Tibial nerve (tissue), 4 donors: Measurements from ENCODE around the gene CCDC57. TPM values are rescaled to one million over a fixed set of nuclear protein-coding genes. Genes with fewer than 3 reads are reported as not detected.

ENCODE experiments used
- DNase-seq, 2 donors: peaks; one replicate each; pipeline ENCODE4 v3.0.0-alpha.2; 2019; ENCODE audit warnings: low spot score in 2 of 2
- H3K27ac ChIP-seq, 4 donors: fragments of 200-600 bp; sonication (generic) in 3 of 4; one replicate each; pipeline ENCODE4 v1.5.1; 2017 to 2019; ENCODE audit warnings: mild to moderate bottlenecking in 1 of 4
- H3K27me3 ChIP-seq, 2 donors: fragments of 200-600 bp; sonication (generic) in 1 of 2; one replicate each; pipeline versions ENCODE4 v1.5.1 to v1.6.0; 2017 to 2019
- H3K36me3 ChIP-seq, 3 donors: fragments of 200-600 bp; sonication (generic); one replicate each; pipeline ENCODE4 v1.5.1; 2018 to 2019
- H3K4me1 ChIP-seq, 4 donors: fragments of 200-600 bp; sonication (generic) in 3 of 4; one replicate each; pipeline ENCODE4 v1.5.1; 2017 to 2019
- H3K4me3 ChIP-seq, 4 donors: fragments of 200-600 bp; sonication (generic) in 3 of 4; one replicate each; pipeline ENCODE4 v1.5.1; 2017 to 2019; ENCODE audit warnings: mild to moderate bottlenecking in 1 of 4, moderate library complexity in 1 of 4
- H3K9me3 ChIP-seq, 4 donors: fragments of 200-600 bp; sonication (generic) in 3 of 4; one replicate each; pipeline ENCODE4 v1.5.1; 2017 to 2019
- EP300 ChIP-seq, 2 donors: sonication (generic); formaldehyde crosslinking; IDR thresholded peaks; one replicate each; pipeline ENCODE4 v1.6.1; 2017; ENCODE audit warnings: antibody characterized with exemption in 2 of 2, mild to moderate bottlenecking in 1 of 2
- POLR2A ChIP-seq, 2 donors: fragments of 450-650 bp; IDR thresholded peaks; one replicate each; pipeline ENCODE4 v1.6.1; 2017; ENCODE audit warnings: antibody characterized with exemption in 2 of 2, mild to moderate bottlenecking in 2 of 2, moderate library complexity in 2 of 2
- WGBS, 2 donors: methylation state at CpG; one replicate each; pipeline ENCODE4 v1.1.5; 2018; 5-methylcytosine and 5-hydroxymethylcytosine counted together
- total RNA-seq, 4 donors: library from RNA; depleted of rRNA; stranded (reverse); fragments of >200 nt; gene quantifications; one replicate each; pipeline ENCODE4 v1.1.0, GENCODE V29; 2016
- TF ChIP-seq, protein P1 (sequence below), 5 experiments: fragments of 200-600 bp in 3 of 5; fragments of 450-650 bp in 2 of 5; sonication (generic) in 3 of 5; IDR thresholded peaks; one replicate each; pipeline ENCODE4 v1.5.1; 2016 to 2019; ENCODE audit warnings: antibody characterized with exemption in 5 of 5, mild to moderate bottlenecking in 3 of 5, moderate library complexity in 2 of 5

Gene CCDC57
- total RNA-seq, 4 donors from 2014 or later: 33.5 to 91.2 (median 47.9) TPM

DNA sequence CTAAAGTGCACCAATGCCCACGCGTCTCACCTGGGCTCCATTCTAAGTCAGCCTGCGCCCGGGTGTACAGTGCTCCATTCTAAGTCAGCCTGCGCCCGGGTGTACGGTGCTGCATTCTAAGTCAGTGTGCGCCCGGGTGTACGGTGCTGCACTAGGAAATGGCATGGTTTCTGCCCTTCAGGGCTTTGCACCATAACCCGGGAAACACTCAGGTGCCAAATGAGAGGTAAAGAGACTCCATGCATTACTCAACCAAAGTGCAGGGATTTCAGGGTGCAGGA lies 85.4 kb downstream of the CCDC57 start:
- Histone ChIP-seq H3K9me3 (no peaks in the 10 kb centered on the region), H3K4me3 (no peak overlapping the region), H3K27ac (peak overlapping the region in 1 of 4 donors; percentile 40), H3K4me1 (peaks cover 0 to 2% (median 0%) of the 10 kb centered on the region in 4 donors), H3K36me3 (peaks cover 0 to 50% (median 0%) of the 10 kb centered on the region in 3 donors), H3K27me3 (no peaks in the 10 kb centered on the region)
- 72 to 90% methylated on average over 11 of the region's 11 CpGs for WGBS, 2 donors
- TF ChIP-seq POLR2A (IDR thresholded peaks at IDR 0.05) (no peak), EP300 (IDR thresholded peaks at IDR 0.05) (no peak)
- TF ChIP-seq, protein P1, sequence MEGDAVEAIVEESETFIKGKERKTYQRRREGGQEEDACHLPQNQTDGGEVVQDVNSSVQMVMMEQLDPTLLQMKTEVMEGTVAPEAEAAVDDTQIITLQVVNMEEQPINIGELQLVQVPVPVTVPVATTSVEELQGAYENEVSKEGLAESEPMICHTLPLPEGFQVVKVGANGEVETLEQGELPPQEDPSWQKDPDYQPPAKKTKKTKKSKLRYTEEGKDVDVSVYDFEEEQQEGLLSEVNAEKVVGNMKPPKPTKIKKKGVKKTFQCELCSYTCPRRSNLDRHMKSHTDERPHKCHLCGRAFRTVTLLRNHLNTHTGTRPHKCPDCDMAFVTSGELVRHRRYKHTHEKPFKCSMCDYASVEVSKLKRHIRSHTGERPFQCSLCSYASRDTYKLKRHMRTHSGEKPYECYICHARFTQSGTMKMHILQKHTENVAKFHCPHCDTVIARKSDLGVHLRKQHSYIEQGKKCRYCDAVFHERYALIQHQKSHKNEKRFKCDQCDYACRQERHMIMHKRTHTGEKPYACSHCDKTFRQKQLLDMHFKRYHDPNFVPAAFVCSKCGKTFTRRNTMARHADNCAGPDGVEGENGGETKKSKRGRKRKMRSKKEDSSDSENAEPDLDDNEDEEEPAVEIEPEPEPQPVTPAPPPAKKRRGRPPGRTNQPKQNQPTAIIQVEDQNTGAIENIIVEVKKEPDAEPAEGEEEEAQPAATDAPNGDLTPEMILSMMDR (IDR thresholded peaks at IDR 0.05): no peak
- no peak for DNase-seq

DNA sequence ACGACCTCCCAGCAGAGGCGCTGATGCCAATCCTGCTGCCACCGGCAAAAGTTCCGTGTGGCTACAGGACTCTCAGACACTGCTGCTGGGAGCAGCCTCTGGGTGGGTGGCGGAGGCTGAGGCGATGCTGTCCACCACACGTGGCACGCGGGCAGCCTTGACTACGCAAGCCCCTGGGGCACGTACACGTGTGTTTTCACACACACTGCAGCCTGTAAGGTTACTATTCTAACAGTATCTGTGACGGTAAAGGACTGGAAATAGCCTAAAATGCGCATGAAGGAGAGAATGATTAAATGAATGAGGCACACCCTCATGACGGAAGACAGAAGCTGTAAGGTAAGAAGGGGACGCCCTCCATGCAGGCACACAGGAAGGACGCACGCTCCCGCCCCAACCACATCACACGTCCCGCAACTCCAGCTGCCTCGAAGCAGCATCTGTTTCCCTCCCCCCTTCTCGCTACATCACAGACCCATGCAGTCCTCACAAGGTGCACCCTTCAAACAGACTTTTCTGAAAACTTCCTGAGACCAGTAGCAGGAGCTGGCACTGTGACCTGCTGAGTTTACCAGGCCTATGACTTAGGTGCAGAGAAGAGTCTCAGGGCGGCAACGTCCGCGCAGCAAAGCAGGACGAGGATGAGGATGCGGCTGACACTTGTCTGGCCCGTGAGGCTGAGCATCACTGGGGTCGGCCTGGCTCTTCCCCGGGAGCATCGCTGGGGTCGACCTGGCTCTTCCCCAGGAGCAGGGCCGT lies 85.9 kb downstream of the CCDC57 start:
- no peaks in the 10 kb centered on the region for H3K9me3 ChIP-seq
- no peak for DNase-seq
- no peaks in the 10 kb centered on the region for H3K27me3 ChIP-seq
- no peak for TF ChIP-seq EP300 (IDR thresholded peaks at IDR 0.05)
- TF ChIP-seq, protein P1 (IDR thresholded peaks at IDR 0.05): no peak
- peak overlapping the region in 1 of 4 donors; percentile 40 for H3K27ac ChIP-seq
- peaks cover 0 to 7% (median 0%) of the 10 kb centered on the region in 4 donors for H3K4me1 ChIP-seq
- peaks cover 0 to 54% (median 0%) of the 10 kb centered on the region in 3 donors for H3K36me3 ChIP-seq
- H3K4me3 ChIP-seq: no peak overlapping the region
- WGBS, 2 donors: 80 to 88% methylated on average over 34 to 35 of the region's 35 CpGs

DNA sequence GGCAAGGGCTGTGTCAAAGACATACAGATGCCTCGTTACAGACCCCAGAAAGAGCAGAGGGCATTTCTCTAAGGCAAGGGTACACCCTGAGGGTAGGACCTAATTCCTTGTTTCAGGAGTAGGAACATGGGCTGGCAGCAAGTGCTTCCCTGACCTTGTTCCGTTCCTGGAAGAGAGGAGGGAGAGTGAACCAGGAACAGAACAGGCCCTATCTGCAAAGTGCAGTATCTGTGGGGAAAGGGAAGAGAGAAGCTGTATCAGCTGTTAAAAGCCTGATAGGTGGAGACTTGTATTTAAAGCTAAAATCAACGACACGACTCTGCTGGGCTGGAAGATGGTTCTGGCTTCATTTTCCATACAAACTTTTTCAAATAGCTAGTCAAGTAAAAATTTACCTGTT lies 88.5 kb downstream of the CCDC57 start:
- TF ChIP-seq EP300 (IDR thresholded peaks at IDR 0.05): no peak
- TF ChIP-seq POLR2A (IDR thresholded peaks at IDR 0.05): no peak
- TF ChIP-seq, protein P1 (IDR thresholded peaks at IDR 0.05): no peak
- no peaks in the 10 kb centered on the region for H3K27me3 ChIP-seq
- 83 to 89% methylated on average over 4 of the region's 4 CpGs for WGBS, 2 donors
- peaks cover 0 to 22% (median 9%) of the 10 kb centered on the region in 4 donors for H3K4me1 ChIP-seq
- peaks cover 0 to 54% (median 0%) of the 10 kb centered on the region in 3 donors for H3K36me3 ChIP-seq
- no peak for DNase-seq
- H3K9me3 ChIP-seq: no peaks in the 10 kb centered on the region
- H3K27ac ChIP-seq: no peak overlapping the region
- no peak overlapping the region for H3K4me3 ChIP-seq

DNA sequence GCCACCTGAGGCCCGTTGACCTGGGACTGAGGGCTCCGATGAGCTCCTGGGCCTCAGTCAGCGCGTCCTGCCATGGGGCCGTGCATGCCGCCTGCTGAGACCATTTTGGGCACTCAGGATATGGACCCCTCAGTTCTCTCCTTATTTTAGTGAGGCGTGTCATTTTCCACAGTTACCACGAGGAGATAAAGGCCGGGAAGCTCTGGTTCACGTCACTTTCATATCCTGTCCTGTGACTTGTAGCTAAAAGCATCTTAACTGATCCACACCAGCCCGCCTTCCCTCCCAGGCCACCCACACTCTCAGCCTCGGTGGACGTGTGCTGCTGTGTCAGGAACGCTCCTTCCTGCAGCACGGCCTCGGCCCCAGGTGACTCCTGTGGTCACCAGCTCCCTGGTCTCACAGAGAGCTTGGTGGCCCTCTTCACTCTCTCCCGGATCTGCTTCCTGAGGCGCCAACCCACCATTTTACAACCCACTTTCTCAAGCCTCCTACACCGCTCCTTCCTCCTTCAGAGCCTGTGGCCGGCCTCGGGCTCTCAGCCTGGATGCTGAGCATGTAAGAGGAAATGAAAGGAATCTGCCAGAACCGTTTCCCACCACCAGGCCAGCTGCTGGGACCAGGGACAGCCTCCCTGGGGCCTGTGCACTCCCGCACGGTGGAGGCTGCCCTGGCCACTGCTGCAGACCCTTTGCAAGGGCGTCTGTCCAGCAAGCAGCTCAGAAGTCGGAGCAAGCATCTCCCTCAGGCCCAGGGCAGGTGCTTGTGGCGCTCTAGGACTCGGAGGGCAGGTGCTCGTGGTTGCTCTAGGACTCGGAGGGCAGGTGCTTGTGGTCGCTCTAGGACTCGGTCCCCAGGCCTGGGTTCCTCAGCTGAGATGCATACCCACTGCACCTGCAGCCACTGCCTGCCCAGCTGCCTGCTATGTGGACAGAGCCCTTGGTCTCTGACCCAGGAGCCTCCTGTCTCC lies 90.7 kb downstream of the CCDC57 start:
- H3K4me1 ChIP-seq: peaks cover 0 to 38% (median 13%) of the 10 kb centered on the region in 4 donors
- H3K27ac ChIP-seq: peak overlapping the region in 1 of 4 donors; percentile 47
- H3K4me3 ChIP-seq: no peak overlapping the region
- 70 to 72% methylated on average over 26 to 32 of the region's 32 CpGs for WGBS, 2 donors
- peaks cover 0 to 40% (median 0%) of the 10 kb centered on the region in 3 donors for H3K36me3 ChIP-seq
- no peaks in the 10 kb centered on the region for H3K9me3 ChIP-seq
- TF ChIP-seq POLR2A (IDR thresholded peaks at IDR 0.05) (no peak), EP300 (IDR thresholded peaks at IDR 0.05) (no peak)
- TF ChIP-seq, protein P1 (IDR thresholded peaks at IDR 0.05): no peak
- DNase-seq: no peak
- H3K27me3 ChIP-seq: no peaks in the 10 kb centered on the region
